ENCODE results near the gene OLA1.

OLA1 gene

GRCh38 chr2:174233771-174234275, 14.5 kb downstream of the OLA1 start:
- TF ChIP-seq CTCF (conservative IDR thresholded peaks at IDR 0.05; ENCODE audit: control insufficient read depth, insufficient read depth, low read depth, low read length), result no peak
- no peak for DNase-seq (ENCODE audit: low read depth)
- H3K4me3 ChIP-seq (ENCODE audit: control insufficient read depth, low read depth, low read length), result no peak overlapping the region

DNA sequence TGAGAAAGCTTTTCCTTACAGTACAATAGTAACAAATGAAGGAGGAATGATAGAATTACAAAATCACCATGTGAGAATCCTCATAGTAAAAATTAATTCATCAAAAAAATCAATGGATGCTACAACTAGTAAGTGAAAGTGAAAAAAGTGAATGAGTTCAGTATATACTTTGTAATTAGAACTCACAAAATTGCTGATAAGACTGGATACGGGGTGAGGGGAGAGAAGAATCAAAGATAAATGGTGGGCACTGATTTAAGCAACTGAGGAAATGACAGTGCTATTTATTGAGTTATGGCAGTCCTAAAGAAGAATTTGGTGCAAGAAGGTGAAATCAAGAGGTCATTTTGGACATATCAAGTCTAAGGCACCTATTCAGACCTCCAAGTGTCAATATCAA, 20.6 kb downstream of the OLA1 start:
- TF ChIP-seq CTCF (conservative IDR thresholded peaks at IDR 0.05; ENCODE audit: control insufficient read depth, insufficient read depth, low read depth, low read length), result no peak

DNA sequence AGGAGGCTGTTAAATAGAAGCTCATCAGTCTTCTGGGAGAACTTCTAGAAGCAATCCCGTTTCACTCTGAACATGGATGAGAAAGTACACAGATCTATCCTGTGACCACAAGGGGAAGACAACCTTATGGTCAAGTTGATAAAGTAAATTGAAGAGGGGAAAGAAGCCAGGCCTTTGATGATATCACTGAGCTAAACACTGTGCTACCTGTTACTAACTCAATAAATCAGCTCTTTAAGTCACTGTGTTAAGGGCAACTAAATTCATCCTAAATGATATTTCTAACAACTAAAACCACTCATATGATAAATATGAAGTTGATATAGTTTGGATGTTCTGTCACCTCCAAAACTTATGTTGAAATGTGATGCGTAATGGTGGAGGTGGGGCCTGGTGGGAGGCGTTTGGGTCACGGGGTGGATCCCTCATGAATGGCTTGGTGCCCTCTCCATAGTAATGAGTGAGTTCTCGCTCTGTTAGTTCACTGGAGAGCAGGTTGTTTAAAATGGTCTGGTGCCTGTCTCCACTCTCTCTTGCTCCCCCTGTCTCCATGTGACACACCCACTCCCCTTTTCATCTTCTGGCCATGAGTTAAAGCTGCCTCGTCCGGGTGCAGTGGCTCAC, 23.6 kb downstream of the OLA1 start:
- DNase-seq (ENCODE audit: low read depth), result no peak
- no peak overlapping the region for H3K4me3 ChIP-seq (ENCODE audit: control insufficient read depth, low read depth, low read length)
- no peak for TF ChIP-seq CTCF (conservative IDR thresholded peaks at IDR 0.05; ENCODE audit: control insufficient read depth, insufficient read depth, low read depth, low read length)

More for the DNA sequence above, 20.6 kb downstream of the OLA1 start:
- no peak for DNase-seq (ENCODE audit: low read depth)
- no peak overlapping the region for H3K4me3 ChIP-seq (ENCODE audit: control insufficient read depth, low read depth, low read length)

- no peak overlapping the region for H3K4me3 ChIP-seq (ENCODE audit: control insufficient read depth, low read depth, low read length)
- TF ChIP-seq CTCF (conservative IDR thresholded peaks at IDR 0.05; ENCODE audit: control insufficient read depth, insufficient read depth, low read depth, low read length), result no peak
- DNase-seq (ENCODE audit: low read depth), result no peak
Measured at GRCh38 chr2:174224125-174224524, 24.2 kb downstream of the OLA1 start.

- DNase-seq (ENCODE audit: low read depth), result no peak
- TF ChIP-seq CTCF (conservative IDR thresholded peaks at IDR 0.05; ENCODE audit: control insufficient read depth, insufficient read depth, low read depth, low read length), result no peak
- no peak overlapping the region for H3K4me3 ChIP-seq (ENCODE audit: control insufficient read depth, low read depth, low read length)
Measured at GRCh38 chr2:174223388-174223787, 24.9 kb downstream of the OLA1 start.

- no peak overlapping the region for H3K4me3 ChIP-seq (ENCODE audit: control insufficient read depth, low read depth, low read length)
- no peak for DNase-seq (ENCODE audit: low read depth)
- no peak for TF ChIP-seq CTCF (conservative IDR thresholded peaks at IDR 0.05; ENCODE audit: control insufficient read depth, insufficient read depth, low read depth, low read length)
Measured at GRCh38 chr2:174222154-174222553, 26.2 kb downstream of the OLA1 start.
